ENCODE measurements around the gene NDUFA11.

GRCh38 chr19:5932609-5933262, 29.1 kb upstream of the NDUFA11 start:
- TF ChIP-seq IRF3 (IDR thresholded peaks at IDR 0.05; ENCODE audit: low read depth, low read length), result no peak
- no peak for TF ChIP-seq RAD21 (IDR thresholded peaks at IDR 0.05; ENCODE audit: low read length)
